Measurements from ENCODE around the gene ZNFX1.

- TF ChIP-seq CTCF (IDR thresholded peaks at IDR 0.05) (no peak), EZH2 (IDR thresholded peaks at IDR 0.05) (no peak)
Measured at GRCh38 chr20:49284818-49285217, 7.0 kb upstream of the ZNFX1 start.
